Endothelial cell of hepatic sinusoid (primary cell): ENCODE results near the gene TUSC2.

Source experiments
- in situ Hi-C: cut with HindIII; loops from 2 replicates; pipeline ENCODE4 v1.10.0; 2017; ENCODE audit warnings: low sequenced_read_pairs

TUSC2 gene

GRCh38 chr3:50354850-50355249 lies 26.8 kb upstream of the TUSC2 start:
- in situ Hi-C loops, result loop anchor here (5.0 kb wide), 1 partner anchor 182 kb away; no protein-coding TSS in a partner anchor

- in situ Hi-C loops, result loop anchor here (5.0 kb wide), 1 partner anchor 183 kb away; no protein-coding TSS in a partner anchor
Measured at GRCh38 chr3:50354186-50354764, 26.3 kb upstream of the TUSC2 start.

- in situ Hi-C loops, result loop anchor here (5.0 kb wide), 1 partner anchor 184 kb away; no protein-coding TSS in a partner anchor
Measured at GRCh38 chr3:50353245-50354004, 25.4 kb upstream of the TUSC2 start.

GRCh38 chr3:50352781-50353180 lies 24.8 kb upstream of the TUSC2 start:
- in situ Hi-C loops, result loop anchor here (5.0 kb wide), 1 partner anchor 185 kb away; no protein-coding TSS in a partner anchor

- in situ Hi-C loops, result loop anchor here (5.0 kb wide), 1 partner anchor 186 kb away; no protein-coding TSS in a partner anchor
Measured at GRCh38 chr3:50351323-50351697, 23.3 kb upstream of the TUSC2 start.

- in situ Hi-C loops, result loop anchor here (5.0 kb wide), 1 partner anchor 187 kb away; no protein-coding TSS in a partner anchor
Measured at GRCh38 chr3:50350527-50351322, 22.7 kb upstream of the TUSC2 start, which contains the start of the genes CYB561D2 and NPRL2. Gene CYB561D2 (plus strand): TSS chr3:50350862. CDS start chr3:50351434, 572 bp downstream. Gene NPRL2 (minus strand): TSS chr3:50350775. CDS start chr3:50350652, 123 bp downstream.

- in situ Hi-C loops, result loop anchor here (5.0 kb wide), 1 partner anchor 187 kb away; no protein-coding TSS in a partner anchor
Measured at GRCh38 chr3:50350213-50350526, 22.1 kb upstream of the TUSC2 start.

- in situ Hi-C loops, result no loop called here
Measured at GRCh38 chr3:50347187-50347813, 19.3 kb upstream of the TUSC2 start.

GRCh38 chr3:50345586-50346234 lies 17.7 kb upstream of the TUSC2 start, which contains the start of gene ZMYND10:
Gene ZMYND10 (minus strand): TSS chr3:50345732. CDS start chr3:50345579, 153 bp downstream.
- in situ Hi-C loops, result no loop called here

- in situ Hi-C loops, result no loop called here
Measured at GRCh38 chr3:50345008-50345407, 17.0 kb upstream of the TUSC2 start.

- in situ Hi-C loops, result no loop called here
Measured at GRCh38 chr3:50342813-50343633, 15.0 kb upstream of the TUSC2 start.

GRCh38 chr3:50341996-50342650 lies 14.1 kb upstream of the TUSC2 start:
- in situ Hi-C loops, result no loop called here

- in situ Hi-C loops, result no loop called here
Measured at GRCh38 chr3:50341537-50341936, 13.5 kb upstream of the TUSC2 start.

GRCh38 chr3:50340448-50341329 lies 12.7 kb upstream of the TUSC2 start, which contains the start of gene RASSF1:
Gene RASSF1 (minus strand): TSS chr3:50340836. CDS start chr3:50340805, 31 bp downstream.
- in situ Hi-C loops, result no loop called here

- in situ Hi-C loops, result no loop called here
Measured at GRCh38 chr3:50340147-50340447, 12.1 kb upstream of the TUSC2 start.

- in situ Hi-C loops, result no loop called here
Measured at GRCh38 chr3:50339485-50340146, 11.6 kb upstream of the TUSC2 start.

- in situ Hi-C loops, result no loop called here
Measured at GRCh38 chr3:50338965-50339364, 10.9 kb upstream of the TUSC2 start.
